ENCODE results near the gene FBLN1. TPM values are rescaled to one million over a fixed set of nuclear protein-coding genes. Genes with fewer than 3 reads are reported as not detected.

FBLN1 gene
- 38.9 to 48.7 TPM (median 46.3 TPM) in 5 replicates for total RNA-seq (2022; extraction: Qiagen RNA extraction; ENCODE audit: low read depth)

GRCh38 chr22:45502215-45503049 is at the start of gene FBLN1:
Gene FBLN1, plus strand, starts transcription at chr22:45502883. Its CDS starts 103 bp downstream, at chr22:45502986.

Other genes starting within 250 kb of the FBLN1 start
- gene UPK3A, start 217.9 kb upstream of the FBLN1 start, total RNA-seq (2022; extraction: Qiagen RNA extraction; ENCODE audit: low read depth): not detected in 5 replicates
- 9.6 to 11.6 TPM (median 10.0 TPM) in 5 replicates for gene FAM118A, start 192.9 kb upstream of the FBLN1 start, total RNA-seq (2022; extraction: Qiagen RNA extraction; ENCODE audit: low read depth)
- 0.01 to 0.04 TPM in 2 of 5 replicates, not detected in the others for gene SMC1B, start 89.3 kb upstream of the FBLN1 start, total RNA-seq (2022; extraction: Qiagen RNA extraction; ENCODE audit: low read depth)
- gene RIBC2, start 89.2 kb upstream of the FBLN1 start, total RNA-seq (2022; extraction: Qiagen RNA extraction; ENCODE audit: low read depth): 2.3 to 3.2 TPM (median 2.7 TPM) in 5 replicates
- gene ATXN10, start 169.0 kb downstream of the FBLN1 start, total RNA-seq (2022; extraction: Qiagen RNA extraction; ENCODE audit: low read depth): 97.8 to 138 TPM (median 114 TPM) in 5 replicates

Data from A549 treated with DMSO at 1 μM for 4 hours (cell line).